Keratinocyte (primary cell): Measurements from ENCODE around the gene NPAS3. TPM values are rescaled to one million over a fixed set of nuclear protein-coding genes. Genes with fewer than 3 reads are reported as not detected.

ENCODE experiments used
- DNase-seq: peaks from one replicate; pipeline ENCODE4 v3.0.0-alpha.2; 2011; ENCODE audit warnings: low read depth, missing footprints, low spot score
- FAIRE-seq: peaks from 2 replicates; lab custom pipeline; 2011; peaks lifted over from hg19 to GRCh38; lab: Jason Lieb, UNC
- H2AFZ ChIP-seq: 2 replicates; pipeline ENCODE4 v1.6.0; 2012; ENCODE audit warnings: low read length, control low read depth, inconsistent platforms; ENCODE audit not compliant: control insufficient read depth
- H3K27ac ChIP-seq: 2 replicates; pipeline ENCODE4 v1.5.1; 2011; ENCODE audit warnings: low read length; ENCODE audit not compliant: control insufficient read depth, insufficient read depth
- H3K27me3 ChIP-seq: 3 replicates; pipeline ENCODE4 v1.6.0; 2011; ENCODE audit warnings: low read length; ENCODE audit not compliant: control insufficient read depth, insufficient read depth; ENCODE audit errors: extremely low read depth
- H3K36me3 ChIP-seq, 2 experiments: 2 replicates in 1 of 2; 3 replicates in 1 of 2; pipeline ENCODE4 v1.5.1; 2011; ENCODE audit warnings: low read length in 2 of 2, mild to moderate bottlenecking in 1 of 2; ENCODE audit not compliant: control insufficient read depth in 2 of 2, insufficient read depth in 2 of 2; ENCODE audit errors: extremely low read depth in 1 of 2
- H3K4me1 ChIP-seq: 3 replicates; pipeline ENCODE4 v1.5.1; 2011; ENCODE audit warnings: low read length; ENCODE audit not compliant: control insufficient read depth, insufficient read depth; ENCODE audit errors: extremely low read depth
- H3K4me2 ChIP-seq: 3 replicates; pipeline ENCODE4 v1.6.0; 2011; ENCODE audit warnings: low read depth, low read length; ENCODE audit not compliant: control insufficient read depth, insufficient read depth; ENCODE audit errors: extremely low read depth
- H3K4me3 ChIP-seq, 3 experiments: fragments of 200-600 bp in 1 of 3; sonication (generic) in 1 of 3; 2 replicates in 2 of 3; 3 replicates in 1 of 3; pipeline ENCODE4 v1.5.1; 2011 to 2016; ENCODE audit warnings: low read length in 3 of 3, mild to moderate bottlenecking in 3 of 3, control low read depth in 2 of 3, inconsistent platforms in 1 of 3, low read depth in 1 of 3, mixed read lengths in 1 of 3, mixed run types in 1 of 3, moderate library complexity in 1 of 3; ENCODE audit not compliant: control insufficient read depth in 2 of 3, insufficient read depth in 2 of 3; ENCODE audit errors: extremely low read depth in 1 of 3
- H3K79me2 ChIP-seq: 2 replicates; pipeline ENCODE4 v1.6.0; 2012; ENCODE audit warnings: low read length; ENCODE audit not compliant: control insufficient read depth, insufficient read depth
- H3K9ac ChIP-seq: 3 replicates; pipeline ENCODE4 v1.6.0; 2011; ENCODE audit warnings: low read length; ENCODE audit not compliant: control insufficient read depth, insufficient read depth; ENCODE audit errors: extremely low read depth
- H3K9me1 ChIP-seq: 3 replicates; pipeline ENCODE4 v1.6.0; 2011; ENCODE audit warnings: low read length; ENCODE audit not compliant: control insufficient read depth, insufficient read depth; ENCODE audit errors: extremely low read depth
- H3K9me3 ChIP-seq: 2 replicates; pipeline ENCODE4 v1.5.1; 2012; ENCODE audit warnings: low read depth, low read length; ENCODE audit not compliant: control insufficient read depth
- H4K20me1 ChIP-seq: 3 replicates; pipeline ENCODE4 v1.6.0; 2011; ENCODE audit warnings: low read length; ENCODE audit not compliant: control insufficient read depth, insufficient read depth; ENCODE audit errors: extremely low read depth
- CTCF ChIP-seq, 3 experiments: IDR thresholded peaks in 1 of 3; conservative IDR thresholded peaks in 1 of 3; optimal IDR thresholded peaks in 1 of 3; 2 replicates in 2 of 3; 3 replicates in 1 of 3; pipeline versions ENCODE3 to v1.5.1; 2011; ENCODE audit warnings: low read length in 3 of 3, mild to moderate bottlenecking in 3 of 3, moderate library complexity in 2 of 3, control low read depth in 1 of 3, inconsistent platforms in 1 of 3; ENCODE audit not compliant: insufficient read depth in 2 of 3; ENCODE audit errors: extremely low read depth in 1 of 3
- EZH2 ChIP-seq: IDR thresholded peaks from one replicate; pipeline ENCODE4 v1.6.1; 2012; ENCODE audit warnings: inconsistent platforms, mild to moderate bottlenecking, low read length, moderate library complexity
- dilution Hi-C: fragments of 300-500 bp; cut with MboI; formaldehyde crosslinking; loops from one replicate; pipeline ENCODE4 v1.7.0; 2020; ENCODE audit warnings: low sequenced_read_pairs; ENCODE audit not compliant: extremely low pct_ligation_motif_present
- polyA plus RNA-seq, 5 experiments: library from polyadenylated mRNA; depleted of rRNA in 3 of 5; stranded (reverse) in 3 of 5; stranded (forward) in 1 of 5; unstranded in 1 of 5; fragments of >200 nt; gene quantifications; 1 replicate in 1 of 5; 2 replicates in 3 of 5; 3 replicates in 1 of 5; pipeline versions ENCODE4 v1.2.1 to v1.2.3, GENCODE V29; 2011 to 2012; ENCODE audit warnings: missing spikeins in 2 of 5, low read depth in 1 of 5, low replicate concordance in 1 of 5

NPAS3 gene
- polyA plus RNA-seq, 1 donor (not counting 4 experiments of a cell fraction or from before 2014, with no cell fraction given), result 0.07 TPM

GRCh38 chr14:33062476-33062875, 123.8 kb downstream of the NPAS3 start:
- H3K27me3 ChIP-seq, result no peaks in the 10 kb centered on the region
- no peak for TF ChIP-seq EZH2
- no peak for TF ChIP-seq CTCF (optimal IDR thresholded peaks at IDR 0.05 in 1 of 3, IDR thresholded peaks at IDR 0.05 in 1 of 3, conservative IDR thresholded peaks at IDR 0.05 in 1 of 3; ENCODE audit: extremely low read depth in 1 of 3, insufficient read depth in 2 of 3, low read length in 3 of 3)
- H3K36me3 ChIP-seq, result no peaks in the 10 kb centered on the region
- H3K27ac ChIP-seq, result no peak overlapping the region
- no peak overlapping the region for H3K4me3 ChIP-seq
- H3K4me1 ChIP-seq, result peaks cover 7% of the 10 kb centered on the region
- FAIRE-seq, result no peak
- dilution Hi-C loops, result no loop called here
- no peaks in the 10 kb centered on the region for H4K20me1 ChIP-seq
- no peak overlapping the region for H2AFZ ChIP-seq
- DNase-seq, result no peak
- no peak overlapping the region for H3K4me2 ChIP-seq
- no peak overlapping the region for H3K9ac ChIP-seq
- H3K9me3 ChIP-seq, result no peaks in the 10 kb centered on the region
- no peaks in the 10 kb centered on the region for H3K79me2 ChIP-seq
- no peaks in the 10 kb centered on the region for H3K9me1 ChIP-seq

- FAIRE-seq (no peak), DNase-seq (no peak)
- Histone ChIP-seq H3K79me2 (no peaks in the 10 kb centered on the region), H3K4me2 (no peak overlapping the region), H3K27ac (no peak overlapping the region), H3K9me3 (no peaks in the 10 kb centered on the region), H3K36me3 (no peaks in the 10 kb centered on the region), H3K4me1 (peaks cover 7% of the 10 kb centered on the region), H3K9ac (no peak overlapping the region), H3K27me3 (no peaks in the 10 kb centered on the region), H2AFZ (no peak overlapping the region), H3K9me1 (no peaks in the 10 kb centered on the region), H4K20me1 (no peaks in the 10 kb centered on the region), H3K4me3 (no peak overlapping the region)
- dilution Hi-C loops, result no loop called here
- TF ChIP-seq CTCF (optimal IDR thresholded peaks at IDR 0.05 in 1 of 3, IDR thresholded peaks at IDR 0.05 in 1 of 3, conservative IDR thresholded peaks at IDR 0.05 in 1 of 3; ENCODE audit: extremely low read depth in 1 of 3, insufficient read depth in 2 of 3, low read length in 3 of 3), result no peak
Measured at GRCh38 chr14:33062881-33063280, 124.2 kb downstream of the NPAS3 start.
